Transverse colon (tissue), 4 donors: Measurements from ENCODE around the gene MAN1C1. TPM values are rescaled to one million over a fixed set of nuclear protein-coding genes. Genes with fewer than 3 reads are reported as not detected.

ENCODE experiments used
- DNase-seq: peaks from one replicate; pipeline ENCODE4 v3.0.0-alpha.2; 2019
- H3K27ac ChIP-seq, 4 donors: fragments of 200-600 bp; sonication (generic); 2 replicates each; pipeline ENCODE4 v1.5.1; 2016 to 2018; ENCODE audit warnings: inconsistent platforms in 4 of 4
- H3K27me3 ChIP-seq: fragments of 200-600 bp; sonication (generic); 2 replicates; pipeline ENCODE4 v1.5.1; 2017; ENCODE audit warnings: inconsistent platforms
- H3K36me3 ChIP-seq, 4 donors: fragments of 200-600 bp; sonication (generic); 2 replicates each; pipeline ENCODE4 v1.5.1; 2017 to 2019; ENCODE audit warnings: inconsistent platforms in 4 of 4
- H3K4me1 ChIP-seq, 4 donors: fragments of 200-600 bp; sonication (generic); 2 replicates each; pipeline ENCODE4 v1.5.1; 2017 to 2020; ENCODE audit warnings: inconsistent platforms in 4 of 4
- H3K4me3 ChIP-seq, 4 donors: fragments of 200-600 bp; sonication (generic); 1 replicate in 1 of 4; 2 replicates in 3 of 4; pipeline versions ENCODE4 v1.5.1 to v1.6.1; 2017 to 2019; ENCODE audit warnings: inconsistent platforms in 4 of 4
- H3K9me3 ChIP-seq, 2 donors: fragments of 200-600 bp; sonication (generic); 2 replicates each; pipeline ENCODE4 v1.5.1; 2017 to 2019; ENCODE audit warnings: inconsistent platforms in 2 of 2
- CTCF ChIP-seq, 5 experiments: fragments of 200-600 bp in 3 of 5; fragments of 450-650 bp in 2 of 5; sonication (generic) in 3 of 5; IDR thresholded peaks; 1 replicate in 2 of 5; 2 replicates in 3 of 5; pipeline ENCODE4 v1.5.1; 2016 to 2017; ENCODE audit warnings: antibody characterized with exemption in 5 of 5, inconsistent platforms in 3 of 5, mild to moderate bottlenecking in 2 of 5, moderate library complexity in 1 of 5
- EP300 ChIP-seq: sonication (generic); formaldehyde crosslinking; IDR thresholded peaks from one replicate; pipeline ENCODE4 v1.6.1; 2017; ENCODE audit warnings: antibody characterized with exemption, low read depth
- POLR2A ChIP-seq: fragments of 450-650 bp; IDR thresholded peaks from one replicate; pipeline ENCODE4 v1.6.1; 2016; ENCODE audit warnings: antibody characterized with exemption, mild to moderate bottlenecking, moderate library complexity
- POLR2AphosphoS5 ChIP-seq, 3 donors: sonication (generic); formaldehyde crosslinking; IDR thresholded peaks; one replicate each; pipeline ENCODE4 v1.6.1; 2016; ENCODE audit warnings: antibody characterized with exemption in 3 of 3
- WGBS, 2 donors: methylation state at CpG; one replicate each; pipeline ENCODE4 v1.1.5; 2018; ENCODE audit warnings: low coverage in 1 of 2; 5-methylcytosine and 5-hydroxymethylcytosine counted together
- in situ Hi-C, 4 donors: fragments of 200-750 bp; cut with MboI; loops; one replicate each; pipeline versions ENCODE4 v1.15.0 to v1.15.1; 2017; ENCODE audit warnings: low sequenced_read_pairs in 3 of 4, low pct_ligation_motif_present in 1 of 4, low pct_unique_long_range_greater_than_20kb in 1 of 4
- intact Hi-C: fragments of 100-400 bp; cut with DNase I; formaldehyde crosslinking; loops from one replicate; pipeline ENCODE4 v1.15.1; 2023; ENCODE audit warnings: low total_unique reads
- total RNA-seq, 4 donors: library from RNA; depleted of rRNA; stranded (reverse); fragments of >200 nt; gene quantifications; one replicate each; pipeline ENCODE4 v1.1.0, GENCODE V29; 2016

Gene MAN1C1
- total RNA-seq, 4 donors from 2014 or later, result 2.4 to 6.8 (median 4.3) TPM

- intact Hi-C loops (no loop called here), in situ Hi-C loops (no loop called here)
- H3K36me3 ChIP-seq, result no peaks in the 10 kb centered on the region
- H3K9me3 ChIP-seq, result no peaks in the 10 kb centered on the region
- no peak overlapping the region for H3K4me3 ChIP-seq
- TF ChIP-seq POLR2A (no peak), CTCF (IDR thresholded peaks at IDR 0.05) (no peak), POLR2AphosphoS5 (IDR thresholded peaks at IDR 0.05) (no peak), EP300 (no peak)
- H3K4me1 ChIP-seq, result peaks cover 0 to 15% (median 0%) of the 10 kb centered on the region in 4 donors
- no peak overlapping the region for H3K27ac ChIP-seq
- no peak for DNase-seq
- H3K27me3 ChIP-seq, result no peaks in the 10 kb centered on the region
- WGBS, 2 donors, result 81 to 100% methylated on average over 1 to 5 of the region's 5 CpGs
These were observed 31.3 kb downstream of the MAN1C1 start for GRCh38 chr1:25647863-25648262.

GRCh38 chr1:25648681-25649440, 32.3 kb downstream of the MAN1C1 start:
- Histone ChIP-seq H3K4me1 (peaks cover 0 to 13% (median 0%) of the 10 kb centered on the region in 4 donors), H3K27me3 (no peaks in the 10 kb centered on the region), H3K4me3 (no peak overlapping the region), H3K9me3 (no peaks in the 10 kb centered on the region), H3K27ac (no peak overlapping the region), H3K36me3 (no peaks in the 10 kb centered on the region)
- in situ Hi-C loops (no loop called here), intact Hi-C loops (no loop called here)
- 58 to 88% methylated on average over 3 to 6 of the region's 6 CpGs for WGBS, 2 donors
- DNase-seq, result no peak
- TF ChIP-seq EP300 (no peak), POLR2AphosphoS5 (IDR thresholded peaks at IDR 0.05) (no peak), POLR2A (no peak), CTCF (IDR thresholded peaks at IDR 0.05) (no peak)

GRCh38 chr1:25649505-25650288, 33.1 kb downstream of the MAN1C1 start:
- Histone ChIP-seq H3K27ac (no peak overlapping the region), H3K4me1 (peaks cover 0 to 13% (median 0%) of the 10 kb centered on the region in 4 donors), H3K9me3 (no peaks in the 10 kb centered on the region), H3K36me3 (no peaks in the 10 kb centered on the region), H3K27me3 (no peaks in the 10 kb centered on the region), H3K4me3 (no peak overlapping the region)
- TF ChIP-seq POLR2A (no peak), POLR2AphosphoS5 (IDR thresholded peaks at IDR 0.05) (no peak), EP300 (no peak), CTCF (IDR thresholded peaks at IDR 0.05) (no peak)
- DNase-seq, result no peak
- in situ Hi-C loops, result no loop called here
- intact Hi-C loops, result no loop called here
- WGBS, 2 donors, result 86 to 90% methylated on average over 4 to 11 of the region's 11 CpGs

DNA sequence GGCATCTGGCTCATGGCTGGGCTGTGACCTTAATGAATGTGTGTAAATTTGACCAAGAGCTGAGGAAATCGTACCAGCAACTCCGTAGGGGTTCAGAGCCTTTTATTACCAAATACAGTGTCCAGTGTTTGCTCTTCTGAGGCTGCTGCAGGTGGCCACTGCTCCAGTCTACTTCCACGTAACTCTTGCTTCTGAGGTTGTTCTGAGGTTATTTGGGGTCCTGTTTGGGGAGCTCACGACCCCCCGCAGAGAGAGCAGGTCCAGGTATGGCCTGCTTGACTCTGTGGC, 33.6 kb downstream of the MAN1C1 start:
- H3K27me3 ChIP-seq, result no peaks in the 10 kb centered on the region
- no peak for DNase-seq
- intact Hi-C loops (no loop called here), in situ Hi-C loops (no loop called here)
- peaks cover 0 to 13% (median 0%) of the 10 kb centered on the region in 4 donors for H3K4me1 ChIP-seq
- H3K4me3 ChIP-seq, result no peak overlapping the region
- TF ChIP-seq EP300, result no peak
- no peak for TF ChIP-seq CTCF (IDR thresholded peaks at IDR 0.05)
- no peak for TF ChIP-seq POLR2AphosphoS5 (IDR thresholded peaks at IDR 0.05)
- TF ChIP-seq POLR2A, result no peak
- no peaks in the 10 kb centered on the region for H3K36me3 ChIP-seq
- no peaks in the 10 kb centered on the region for H3K9me3 ChIP-seq
- WGBS, 2 donors, result 72% methylated on average over 5 of the region's 5 CpGs; no CpG with 5 or more reads in 1 of the 2 donors
- no peak overlapping the region for H3K27ac ChIP-seq
